Measurements from ENCODE around the gene NLK. TPM values are rescaled to one million over a fixed set of nuclear protein-coding genes. Genes with fewer than 3 reads are reported as not detected.

NLK gene
- total RNA-seq, 1 experiment from 2014 or later = 12.8 TPM

DNA sequence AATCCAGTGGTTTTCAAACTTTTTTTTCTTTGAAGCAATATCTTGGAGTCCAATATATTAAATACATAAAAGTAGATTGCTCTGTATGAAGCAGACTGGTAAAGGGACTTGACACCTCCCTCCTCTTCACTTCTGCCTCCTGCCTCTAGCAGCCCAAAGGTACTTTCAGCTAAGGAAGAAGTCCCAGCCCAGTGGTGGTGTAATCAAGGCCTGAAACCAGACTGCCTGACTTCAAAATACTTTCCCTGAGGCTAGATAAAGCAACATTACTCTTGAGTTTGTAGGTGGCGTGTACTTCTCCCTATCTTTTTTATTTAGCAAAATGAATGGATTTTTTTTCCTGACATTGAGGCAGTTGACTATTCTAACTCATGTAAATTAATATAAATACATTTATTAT is 154.2 kb downstream of the NLK start (continued):
- TF ChIP-seq, protein P1, sequence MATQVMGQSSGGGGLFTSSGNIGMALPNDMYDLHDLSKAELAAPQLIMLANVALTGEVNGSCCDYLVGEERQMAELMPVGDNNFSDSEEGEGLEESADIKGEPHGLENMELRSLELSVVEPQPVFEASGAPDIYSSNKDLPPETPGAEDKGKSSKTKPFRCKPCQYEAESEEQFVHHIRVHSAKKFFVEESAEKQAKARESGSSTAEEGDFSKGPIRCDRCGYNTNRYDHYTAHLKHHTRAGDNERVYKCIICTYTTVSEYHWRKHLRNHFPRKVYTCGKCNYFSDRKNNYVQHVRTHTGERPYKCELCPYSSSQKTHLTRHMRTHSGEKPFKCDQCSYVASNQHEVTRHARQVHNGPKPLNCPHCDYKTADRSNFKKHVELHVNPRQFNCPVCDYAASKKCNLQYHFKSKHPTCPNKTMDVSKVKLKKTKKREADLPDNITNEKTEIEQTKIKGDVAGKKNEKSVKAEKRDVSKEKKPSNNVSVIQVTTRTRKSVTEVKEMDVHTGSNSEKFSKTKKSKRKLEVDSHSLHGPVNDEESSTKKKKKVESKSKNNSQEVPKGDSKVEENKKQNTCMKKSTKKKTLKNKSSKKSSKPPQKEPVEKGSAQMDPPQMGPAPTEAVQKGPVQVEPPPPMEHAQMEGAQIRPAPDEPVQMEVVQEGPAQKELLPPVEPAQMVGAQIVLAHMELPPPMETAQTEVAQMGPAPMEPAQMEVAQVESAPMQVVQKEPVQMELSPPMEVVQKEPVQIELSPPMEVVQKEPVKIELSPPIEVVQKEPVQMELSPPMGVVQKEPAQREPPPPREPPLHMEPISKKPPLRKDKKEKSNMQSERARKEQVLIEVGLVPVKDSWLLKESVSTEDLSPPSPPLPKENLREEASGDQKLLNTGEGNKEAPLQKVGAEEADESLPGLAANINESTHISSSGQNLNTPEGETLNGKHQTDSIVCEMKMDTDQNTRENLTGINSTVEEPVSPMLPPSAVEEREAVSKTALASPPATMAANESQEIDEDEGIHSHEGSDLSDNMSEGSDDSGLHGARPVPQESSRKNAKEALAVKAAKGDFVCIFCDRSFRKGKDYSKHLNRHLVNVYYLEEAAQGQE (IDR thresholded peaks at IDR 0.05; ENCODE audit: low read depth) = no peak
- TF ChIP-seq ELF1 (IDR thresholded peaks at IDR 0.05; ENCODE audit: borderline replicate concordance, low read depth) (no peak), RAD21 (IDR thresholded peaks at IDR 0.05; ENCODE audit: low read depth) (no peak), ZFX (IDR thresholded peaks at IDR 0.05) (no peak)
- TF ChIP-seq, protein P2, sequence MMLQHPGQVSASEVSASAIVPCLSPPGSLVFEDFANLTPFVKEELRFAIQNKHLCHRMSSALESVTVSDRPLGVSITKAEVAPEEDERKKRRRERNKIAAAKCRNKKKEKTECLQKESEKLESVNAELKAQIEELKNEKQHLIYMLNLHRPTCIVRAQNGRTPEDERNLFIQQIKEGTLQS (IDR thresholded peaks at IDR 0.05) = no peak
- TF ChIP-seq, protein P3, sequence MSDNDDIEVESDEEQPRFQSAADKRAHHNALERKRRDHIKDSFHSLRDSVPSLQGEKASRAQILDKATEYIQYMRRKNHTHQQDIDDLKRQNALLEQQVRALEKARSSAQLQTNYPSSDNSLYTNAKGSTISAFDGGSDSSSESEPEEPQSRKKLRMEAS (IDR thresholded peaks at IDR 0.05) = no peak

DNA sequence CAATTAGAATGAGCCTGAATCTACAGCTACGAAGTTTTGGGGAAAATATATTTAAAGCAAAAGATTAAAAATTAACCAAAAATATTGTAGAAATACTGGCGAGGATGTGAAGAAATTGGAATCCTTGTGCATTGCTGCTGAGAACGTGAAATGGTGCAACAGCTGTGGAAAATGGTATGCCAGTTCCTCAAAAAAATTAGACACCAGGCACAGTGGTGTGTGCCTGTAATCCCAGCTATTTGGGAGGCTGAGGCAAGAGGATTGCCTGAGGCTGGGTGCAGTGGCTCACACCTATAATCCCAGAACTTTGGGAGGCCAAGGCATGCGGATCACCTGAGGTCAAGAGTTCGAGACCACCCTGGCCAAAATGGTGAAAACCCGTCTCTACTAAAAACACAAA is 156.6 kb downstream of the NLK start:
- Histone ChIP-seq H3K4me3 (replicated peaks in 1 of 2; ENCODE audit: low read depth in 1 of 2, low read length in 2 of 2) (no peak overlapping the region), H2AFZ (ENCODE audit: low read depth, low read length, poor library complexity, severe bottlenecking) (no peak overlapping the region), H3K4me1 (ENCODE audit: control insufficient read depth in 1 of 2, insufficient read depth in 2 of 2, low read length in 2 of 2) (peaks cover 0 to 1% of the 10 kb centered on the region in 2 experiments; a peak in 2 of 4 replicates), H3K27ac (ENCODE audit: low read depth, low read length) (no peak overlapping the region), H4K20me1 (ENCODE audit: insufficient read depth) (no peaks in the 10 kb centered on the region), H3K9me2 (ENCODE audit: insufficient read depth) (no peaks in the 10 kb centered on the region), H3K4me2 (ENCODE audit: low read length) (no peak overlapping the region), H3K9ac (ENCODE audit: low read length) (no peak overlapping the region), H3K36me3 (ENCODE audit: control insufficient read depth in 1 of 2, insufficient read depth in 2 of 2, low read length in 2 of 2) (no peaks in the 10 kb centered on the region; a peak in 2 of 4 replicates), H3K79me2 (ENCODE audit: insufficient read depth, low read length) (no peaks in the 10 kb centered on the region), H3K9me3 (ENCODE audit: control insufficient read depth in 1 of 2, insufficient read depth in 1 of 2, low read depth in 1 of 2, low read length in 2 of 2) (no peaks in the 10 kb centered on the region), H3K27me3 (ENCODE audit: insufficient read depth, low read length) (no peaks in the 10 kb centered on the region)
- POLR2A ChIA-PET = no interaction called here
- CTCF ChIA-PET = no interaction called here
- ATAC-seq (no peak), DNase-seq (ENCODE audit: low read depth, low spot score) (no peak)
- BruUV-seq (replicated peaks) = no TSS peak
- RAD21 ChIA-PET (ENCODE audit: low non-redundant PET in 1 of 2, low total read pairs in 2 of 2, uncharacterized antibody in 2 of 2, unreplicated experiment in 2 of 2) = no interaction called here
- intact Hi-C loops (cut with micrococcal nuclease) = no loop called here
- TF ChIP-seq, protein P3 (IDR thresholded peaks at IDR 0.05) = no peak
- no peak for TF ChIP-seq SIN3A (IDR thresholded peaks at IDR 0.05; ENCODE audit: low read depth)
- no peak for TF ChIP-seq EZH2phosphoT487 (IDR thresholded peaks at IDR 0.05; ENCODE audit: borderline replicate concordance)
- TF ChIP-seq ZFX (IDR thresholded peaks at IDR 0.05) = no peak
- no peak for TF ChIP-seq ELF1 (IDR thresholded peaks at IDR 0.05; ENCODE audit: borderline replicate concordance, low read depth)
- TF ChIP-seq SP1 (IDR thresholded peaks at IDR 0.05; ENCODE audit: low read depth) = no peak
- TF ChIP-seq, protein P1 (IDR thresholded peaks at IDR 0.05; ENCODE audit: low read depth) = no peak
- no peak for TF ChIP-seq SRF (IDR thresholded peaks at IDR 0.05; ENCODE audit: low read depth)
- TF ChIP-seq JUND (IDR thresholded peaks at IDR 0.05) = no peak
- TF ChIP-seq POLR2AphosphoS5 (IDR thresholded peaks at IDR 0.05; ENCODE audit: low read depth, low read length) = no peak
- no peak for TF ChIP-seq FOSL1 (IDR thresholded peaks at IDR 0.05; ENCODE audit: low read depth)
- TF ChIP-seq CBX3 (IDR thresholded peaks at IDR 0.05; ENCODE audit: low read depth) = no peak
- TF ChIP-seq EZH2 (IDR thresholded peaks at IDR 0.05) = no peak
- TF ChIP-seq, protein P4, sequence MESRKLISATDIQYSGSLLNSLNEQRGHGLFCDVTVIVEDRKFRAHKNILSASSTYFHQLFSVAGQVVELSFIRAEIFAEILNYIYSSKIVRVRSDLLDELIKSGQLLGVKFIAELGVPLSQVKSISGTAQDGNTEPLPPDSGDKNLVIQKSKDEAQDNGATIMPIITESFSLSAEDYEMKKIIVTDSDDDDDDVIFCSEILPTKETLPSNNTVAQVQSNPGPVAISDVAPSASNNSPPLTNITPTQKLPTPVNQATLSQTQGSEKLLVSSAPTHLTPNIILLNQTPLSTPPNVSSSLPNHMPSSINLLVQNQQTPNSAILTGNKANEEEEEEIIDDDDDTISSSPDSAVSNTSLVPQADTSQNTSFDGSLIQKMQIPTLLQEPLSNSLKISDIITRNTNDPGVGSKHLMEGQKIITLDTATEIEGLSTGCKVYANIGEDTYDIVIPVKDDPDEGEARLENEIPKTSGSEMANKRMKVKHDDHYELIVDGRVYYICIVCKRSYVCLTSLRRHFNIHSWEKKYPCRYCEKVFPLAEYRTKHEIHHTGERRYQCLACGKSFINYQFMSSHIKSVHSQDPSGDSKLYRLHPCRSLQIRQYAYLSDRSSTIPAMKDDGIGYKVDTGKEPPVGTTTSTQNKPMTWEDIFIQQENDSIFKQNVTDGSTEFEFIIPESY (IDR thresholded peaks at IDR 0.05; ENCODE audit: extremely low read depth, insufficient replicate concordance, low read length) = no peak

Measured in HCT116 (cell line).